Daoy (cell line): Measurements from ENCODE around the gene FOXP1. TPM values are rescaled to one million over a fixed set of nuclear protein-coding genes. Genes with fewer than 3 reads are reported as not detected.
"Not testable (repeated sequence)": the region's sequence is repeated elsewhere in the genome, so short reads cannot be mapped to it uniquely, and the experiment has no call there.

Experiments
- DNase-seq: peaks from one replicate; pipeline ENCODE4 v3.0.0-alpha.2; 2015; ENCODE audit warnings: low read depth
- total RNA-seq: library from RNA; depleted of rRNA; stranded (reverse); fragments of >200 nt; shearing (Covaris generic); gene quantifications from 2 replicates; pipeline ENCODE4 v1.2.3, GENCODE V29; 2014

FOXP1 gene
- total RNA-seq, 1 experiment from 2014 or later, result 42.6 TPM

DNA sequence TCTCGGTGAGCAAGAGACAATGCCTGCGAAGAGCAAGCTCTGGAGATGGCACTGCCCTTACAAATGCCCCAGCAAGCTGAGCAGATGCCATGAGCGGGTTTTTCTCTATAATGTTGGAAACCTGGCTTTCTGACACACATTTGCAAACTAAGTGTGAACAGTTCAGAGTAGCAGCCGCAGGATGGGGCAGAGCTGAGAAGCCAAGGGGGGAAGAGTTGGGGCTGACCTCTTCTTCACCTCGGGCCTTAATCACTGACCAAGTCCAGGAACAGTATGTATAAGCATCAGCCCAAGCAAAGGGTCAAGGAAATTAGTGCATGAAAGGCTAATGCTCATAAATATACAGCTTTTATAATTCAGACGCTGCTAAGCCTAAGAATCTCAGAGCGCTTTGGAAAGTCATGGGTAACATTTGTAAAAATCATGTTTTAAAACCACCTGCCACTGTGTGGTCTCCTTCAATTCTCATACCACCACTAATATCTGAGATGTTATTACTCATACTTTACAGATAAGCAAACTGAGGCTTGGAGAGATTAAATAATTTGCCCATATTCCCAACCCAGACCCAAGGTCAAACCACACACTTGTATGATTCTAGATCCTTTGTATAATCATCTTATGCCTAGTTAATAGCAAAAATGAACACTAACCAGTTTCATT, 603.4 kb downstream of the FOXP1 start:
- DNase-seq, result no peak

DNA sequence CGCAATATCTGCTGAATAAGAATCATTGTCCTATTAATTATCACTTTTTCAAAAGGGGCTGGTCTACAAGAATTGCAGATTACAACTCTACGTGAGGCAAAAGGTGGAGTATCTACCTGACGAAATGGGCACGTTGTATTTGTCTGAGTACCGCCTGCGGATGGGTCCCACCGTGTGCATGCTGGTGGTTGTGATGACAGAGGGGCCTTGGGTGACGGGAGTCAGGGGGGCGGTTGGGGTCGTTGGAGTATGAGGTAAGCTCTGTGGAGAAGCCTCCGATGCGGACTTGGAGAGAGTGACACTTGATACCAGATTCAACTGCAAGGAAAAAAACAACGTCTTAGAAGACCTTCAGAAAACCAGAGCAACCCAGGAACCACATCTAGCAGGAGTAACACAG, 605.8 kb downstream of the FOXP1 start:
- no peak for DNase-seq

DNA sequence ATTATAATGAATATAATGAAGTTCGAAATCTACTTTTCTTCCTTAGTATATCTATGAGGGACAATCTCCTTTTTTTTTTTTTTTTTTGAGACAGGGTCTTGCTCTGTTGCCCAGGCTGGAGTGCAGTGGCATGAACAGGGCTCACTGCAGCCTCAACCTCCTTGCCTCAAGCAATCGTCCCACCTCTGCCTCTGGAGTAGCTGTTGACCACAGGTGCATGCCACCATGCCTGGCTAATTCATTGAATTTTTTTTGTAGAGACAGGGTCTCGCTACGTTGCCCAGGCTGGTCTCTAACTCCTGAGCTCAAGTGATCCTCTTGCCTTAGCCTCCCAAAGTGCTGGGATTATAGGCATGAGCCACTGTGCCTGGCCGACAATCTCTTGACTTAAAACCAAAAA, 607.5 kb downstream of the FOXP1 start:
- not testable (repeated sequence) for DNase-seq

DNA sequence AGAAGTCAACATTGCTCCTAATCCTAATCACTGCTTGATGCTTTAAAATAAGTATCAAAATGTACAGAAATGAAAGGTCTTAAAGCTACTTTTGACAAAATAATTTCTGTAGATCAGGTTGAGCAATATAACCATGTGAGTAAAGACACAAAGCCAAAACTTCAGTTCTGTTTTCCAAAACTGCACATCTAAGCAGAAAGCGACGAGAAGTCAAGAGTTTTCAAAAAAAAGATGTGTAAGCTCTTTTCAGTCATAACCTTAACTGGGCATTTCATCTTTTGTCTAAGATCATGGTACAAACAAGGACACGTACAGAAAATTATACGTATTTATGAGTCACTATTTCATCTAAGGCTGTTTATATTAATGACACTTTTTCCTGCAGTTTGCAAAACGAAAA, 608.8 kb downstream of the FOXP1 start:
- no peak for DNase-seq

DNA sequence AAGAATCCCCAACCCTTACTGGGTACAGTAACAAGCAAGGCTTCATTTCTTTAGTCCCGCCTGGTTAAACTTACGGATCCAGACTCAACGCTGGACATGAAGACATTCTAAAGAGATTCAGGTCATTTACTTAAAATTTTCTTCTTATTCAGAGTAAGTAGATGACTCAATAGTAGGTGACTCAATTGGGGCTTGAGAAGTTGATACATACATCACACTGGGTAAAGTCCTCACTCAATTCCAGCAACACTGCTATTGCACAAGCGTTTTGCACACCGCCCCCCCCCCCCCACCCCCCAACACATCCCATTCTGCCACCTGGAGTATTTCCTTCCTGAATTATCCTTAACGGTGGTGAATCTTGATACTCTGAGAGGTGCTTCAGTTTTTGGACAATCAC, 610.0 kb downstream of the FOXP1 start:
- no peak for DNase-seq

DNA sequence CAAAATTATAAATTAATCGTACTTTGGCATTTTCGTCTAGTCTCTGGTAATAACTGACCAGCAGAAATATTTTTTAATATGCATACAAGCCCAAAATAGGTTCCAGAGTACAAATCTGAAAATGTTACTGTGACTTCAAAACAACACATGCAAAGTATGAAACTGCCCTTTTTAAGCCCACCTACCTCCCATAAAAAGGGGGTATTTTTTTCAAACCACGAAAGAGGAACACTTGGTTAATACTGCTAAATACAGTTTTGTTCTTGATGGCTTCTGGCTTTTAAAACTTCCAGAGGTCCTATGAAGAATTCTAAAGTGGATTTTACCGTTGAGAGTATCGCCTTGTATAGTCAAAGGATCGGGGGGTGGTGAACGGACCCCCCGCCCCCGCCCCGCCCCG, 610.7 kb downstream of the FOXP1 start:
- no peak for DNase-seq

DNA sequence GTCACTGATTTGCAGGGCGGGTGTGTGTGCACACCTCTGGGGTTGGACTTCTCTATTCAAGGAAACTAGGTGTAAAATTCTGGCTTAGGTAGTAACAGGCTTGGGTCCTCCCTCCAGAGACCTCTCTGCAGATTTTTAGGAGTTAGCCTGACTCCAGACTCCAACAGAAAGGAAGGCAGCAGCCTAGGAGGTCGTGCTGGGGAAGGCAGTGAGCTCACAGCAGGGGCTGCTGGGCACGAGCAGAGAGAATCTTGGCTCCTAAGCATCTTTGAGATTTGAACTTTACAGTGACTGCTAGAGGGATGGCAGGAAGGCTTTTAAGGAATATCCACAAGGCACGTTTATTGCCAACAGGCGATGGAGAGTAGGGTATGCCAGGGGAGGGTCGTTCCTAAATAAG, 612.6 kb downstream of the FOXP1 start:
- no peak for DNase-seq

DNA sequence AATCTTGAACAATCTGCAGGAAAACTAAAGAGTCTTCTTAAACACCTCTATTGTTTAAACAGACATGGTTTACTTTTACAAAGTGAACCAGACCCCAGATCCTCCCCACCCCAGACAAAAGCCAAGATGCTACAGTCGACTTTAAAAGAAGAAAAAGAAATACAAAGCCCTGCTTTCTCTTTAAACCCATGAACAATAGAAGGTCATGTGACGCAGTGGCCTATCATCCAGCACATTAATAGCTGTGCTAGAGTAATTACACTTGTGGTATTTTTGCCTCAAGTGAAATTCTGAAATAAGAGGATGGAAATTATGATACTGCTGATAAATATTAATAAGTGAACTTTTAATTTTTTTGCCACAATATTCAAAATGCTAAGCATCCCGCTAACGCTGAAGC, 613.4 kb downstream of the FOXP1 start:
- no peak for DNase-seq

DNA sequence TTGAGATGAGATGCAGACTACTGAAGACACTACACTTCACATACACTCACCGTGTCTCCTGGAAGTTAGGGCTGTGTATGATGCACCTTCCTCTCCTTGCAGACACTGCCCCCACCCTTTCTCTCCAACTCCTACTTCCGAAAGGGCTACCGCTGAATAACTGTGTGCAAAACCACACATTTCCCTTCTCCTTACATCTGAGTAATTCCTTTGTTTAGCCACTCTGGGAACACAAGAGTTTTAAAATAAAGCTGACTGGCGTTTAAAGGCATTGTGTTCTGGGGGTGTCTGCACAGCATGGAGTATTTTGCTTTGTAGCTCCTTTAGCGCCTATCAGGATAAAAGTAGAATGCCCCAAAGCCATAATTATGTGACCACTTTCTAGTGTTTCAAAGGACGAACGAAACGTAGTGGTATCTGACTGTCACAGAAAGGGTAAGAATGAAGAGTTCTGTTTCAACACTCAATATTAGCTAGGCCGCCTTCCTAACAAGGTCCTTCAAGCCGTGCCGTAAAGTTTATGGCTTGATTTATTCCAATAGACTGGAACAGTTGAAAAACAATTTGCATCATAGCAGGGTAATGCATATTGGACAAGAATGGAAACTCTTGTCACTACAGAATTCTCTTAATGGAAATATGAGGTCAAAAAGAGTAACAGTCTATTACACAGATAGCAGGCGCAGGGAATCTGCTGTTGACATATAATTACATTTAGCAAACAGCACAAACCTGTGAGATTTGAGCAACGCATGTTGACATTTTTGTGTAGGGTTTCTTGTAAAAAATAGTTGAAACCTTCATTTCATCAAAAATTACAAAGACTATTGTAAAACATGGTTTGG, 619.9 kb downstream of the FOXP1 start:
- DNase-seq, result no peak

DNA sequence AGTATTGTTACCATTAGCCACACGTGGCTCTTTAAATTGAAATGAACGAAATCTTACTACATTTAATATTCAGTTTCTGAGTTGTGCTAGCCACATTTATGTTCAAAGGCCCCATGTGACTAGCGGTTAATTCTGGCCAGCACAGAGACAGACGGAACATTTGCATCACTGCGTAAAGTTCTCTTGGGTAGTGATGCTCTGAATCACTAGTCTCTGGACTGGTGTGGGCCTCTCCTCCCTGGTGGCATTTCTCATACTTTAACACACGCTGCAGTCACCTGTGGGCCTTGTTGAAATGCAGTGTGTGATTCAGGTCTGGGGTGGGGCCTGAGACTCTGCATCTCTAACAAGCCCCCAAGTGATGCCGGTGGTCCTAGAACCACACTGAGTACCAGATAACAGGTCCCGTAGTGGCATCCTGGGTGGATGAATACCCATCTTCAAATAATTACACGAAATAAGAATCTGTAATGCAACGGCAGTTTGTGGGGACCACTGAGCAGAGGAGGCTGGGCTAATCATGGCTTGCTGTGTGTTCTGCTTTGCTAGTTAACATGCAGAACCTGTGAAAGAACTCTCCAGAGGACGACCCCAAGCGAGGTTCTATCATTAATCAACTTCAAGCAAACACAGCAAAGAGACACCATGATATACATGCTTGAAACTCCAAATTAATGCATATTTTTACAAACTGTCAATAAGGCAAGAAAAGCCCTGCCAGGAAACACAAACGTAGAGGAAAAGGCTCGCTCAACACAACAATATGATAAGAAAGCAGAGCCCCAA, 623.8 kb downstream of the FOXP1 start:
- no peak for DNase-seq

DNA sequence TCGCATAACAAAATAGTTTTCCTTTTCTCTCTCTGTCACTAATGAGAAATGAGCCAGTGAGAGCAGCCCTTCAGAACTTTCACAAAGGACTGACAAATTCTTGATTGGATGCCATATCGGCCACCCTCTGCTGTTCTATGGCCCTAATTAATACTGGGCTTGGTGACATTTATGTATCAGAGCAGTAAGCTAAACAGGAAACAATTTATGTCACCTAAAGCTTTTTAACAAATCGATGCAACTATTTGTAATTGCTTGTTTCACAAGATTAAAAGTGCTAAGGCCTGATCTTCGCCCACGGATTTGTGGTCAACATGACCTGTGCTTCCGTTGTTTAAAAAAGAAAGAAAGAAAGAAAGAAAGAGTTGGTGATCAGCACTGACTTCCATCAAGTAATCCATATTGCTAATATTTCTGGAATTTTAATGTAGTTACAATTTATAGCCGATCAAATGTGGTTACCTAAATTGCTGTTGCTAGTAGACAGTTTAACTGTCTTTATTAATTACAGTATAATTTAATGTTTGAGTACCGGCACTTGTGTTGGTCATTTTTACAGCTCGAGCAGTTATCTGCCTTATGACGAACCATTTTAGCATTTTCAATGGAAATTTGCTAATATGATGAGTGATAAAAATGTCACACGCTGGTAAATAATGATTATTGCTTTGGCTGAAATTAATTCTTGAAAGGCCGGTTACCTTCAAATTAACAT, 631.3 kb downstream of the FOXP1 start:
- DNase-seq, result no peak

DNA sequence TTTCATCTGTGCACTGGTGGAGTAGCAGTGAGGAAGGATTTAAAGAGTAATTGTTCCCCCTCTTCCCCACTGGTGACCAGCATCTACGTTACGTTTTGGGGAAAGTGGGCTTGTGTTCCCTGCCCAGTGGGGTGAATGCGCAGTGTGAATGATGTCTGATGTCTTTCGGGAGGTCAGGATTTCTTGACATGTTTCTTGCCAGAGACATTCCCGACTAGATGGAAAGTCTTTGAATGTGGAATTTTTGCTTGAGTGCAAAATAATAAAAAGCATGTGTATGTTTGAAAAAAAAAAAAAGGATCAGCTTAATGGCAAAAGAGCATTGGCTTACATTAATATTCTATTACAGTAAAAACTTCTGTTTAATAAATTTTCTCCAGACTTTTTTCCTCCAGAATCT, 632.2 kb downstream of the FOXP1 start:
- DNase-seq, result no peak

DNA sequence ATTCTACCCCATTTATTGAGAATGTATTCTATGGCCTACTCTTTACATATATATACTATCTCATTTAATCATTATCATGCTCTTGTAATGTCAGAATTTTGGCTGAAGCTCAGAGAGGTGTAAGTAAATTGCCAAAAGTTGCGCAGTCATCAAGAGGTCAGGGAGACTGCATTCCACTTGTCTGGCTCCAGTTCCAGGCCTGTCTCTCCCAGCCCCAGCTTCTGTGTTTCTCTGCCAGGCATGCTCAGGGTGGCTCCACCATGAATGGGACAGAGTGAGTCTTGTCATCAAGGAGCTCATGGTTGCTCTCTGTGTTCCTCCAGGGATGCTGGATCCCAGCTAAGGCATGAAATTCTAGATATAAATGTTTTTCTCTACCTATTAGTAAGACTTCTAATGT, 635.9 kb downstream of the FOXP1 start:
- DNase-seq, result no peak

DNA sequence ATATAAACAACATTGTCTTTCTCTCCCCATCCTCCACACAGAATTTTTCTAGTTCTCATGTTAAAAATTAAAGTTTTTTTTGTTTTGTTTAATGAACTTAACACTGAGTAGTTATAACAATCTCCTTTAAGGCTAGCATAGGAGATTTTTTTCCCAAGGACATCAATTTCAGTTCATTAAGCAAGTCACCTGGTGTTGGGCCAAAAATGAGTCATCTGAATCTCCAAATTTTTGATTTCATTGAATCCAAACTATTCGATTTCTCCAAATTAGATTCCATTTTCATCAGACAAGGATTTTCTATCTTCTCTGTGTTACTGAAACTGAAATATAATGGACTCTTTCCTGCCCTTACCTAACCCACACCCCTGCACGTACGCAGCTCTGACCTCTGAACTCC, 639.6 kb downstream of the FOXP1 start:
- DNase-seq, result no peak

DNA sequence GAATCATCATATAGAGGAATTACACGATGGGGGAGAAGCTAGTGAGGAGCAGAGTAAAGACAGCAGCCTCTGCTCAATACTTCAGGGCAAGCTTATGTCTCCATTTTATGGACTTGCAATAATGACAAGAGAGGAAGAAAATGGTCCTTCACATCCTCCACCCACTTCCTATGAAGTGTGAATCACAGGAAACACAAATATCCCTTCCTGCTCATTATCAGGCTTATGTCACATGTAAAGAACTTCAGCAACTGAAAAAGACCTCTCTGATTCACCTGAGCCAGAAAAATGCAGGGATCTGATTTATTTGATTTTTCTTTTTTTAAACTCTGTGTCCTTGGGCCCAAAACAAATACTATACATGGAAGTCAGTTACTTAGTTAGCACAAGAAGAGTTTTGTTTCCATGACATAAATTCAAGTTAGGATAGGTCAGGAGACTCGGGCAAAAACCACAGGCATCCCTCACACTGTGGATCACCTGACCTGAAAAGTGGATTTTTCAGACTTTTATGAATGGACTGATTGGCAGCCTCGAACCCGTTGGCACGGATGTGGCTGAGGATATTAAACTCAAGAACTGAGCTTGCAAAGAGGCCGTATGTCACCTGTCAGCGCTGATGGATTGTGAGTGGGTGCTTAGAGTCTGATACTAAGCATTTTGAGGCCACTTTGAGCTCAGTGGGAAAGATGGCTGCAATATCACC, 650.3 kb downstream of the FOXP1 start:
- peak; percentile 37 for DNase-seq

DNA sequence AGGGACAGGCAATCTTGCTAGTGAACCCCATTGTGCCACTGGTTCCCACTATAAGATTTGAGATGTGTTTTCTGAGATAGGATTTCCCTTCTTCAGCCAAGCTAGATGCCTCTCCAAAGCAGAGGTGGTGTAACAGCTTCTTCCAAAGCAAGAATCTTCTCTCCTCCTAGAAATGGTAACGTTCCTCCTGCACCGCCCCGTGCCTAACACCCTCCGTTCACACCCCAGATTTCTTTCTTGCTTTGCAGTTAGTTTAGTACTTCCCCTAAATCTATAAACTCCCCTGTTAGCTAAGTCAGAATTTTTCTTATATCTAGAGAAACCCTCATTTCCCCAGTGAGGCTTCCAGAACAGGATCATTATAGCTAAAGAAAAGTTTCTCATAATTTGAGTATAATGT, 653.5 kb downstream of the FOXP1 start:
- DNase-seq, result no peak

DNA sequence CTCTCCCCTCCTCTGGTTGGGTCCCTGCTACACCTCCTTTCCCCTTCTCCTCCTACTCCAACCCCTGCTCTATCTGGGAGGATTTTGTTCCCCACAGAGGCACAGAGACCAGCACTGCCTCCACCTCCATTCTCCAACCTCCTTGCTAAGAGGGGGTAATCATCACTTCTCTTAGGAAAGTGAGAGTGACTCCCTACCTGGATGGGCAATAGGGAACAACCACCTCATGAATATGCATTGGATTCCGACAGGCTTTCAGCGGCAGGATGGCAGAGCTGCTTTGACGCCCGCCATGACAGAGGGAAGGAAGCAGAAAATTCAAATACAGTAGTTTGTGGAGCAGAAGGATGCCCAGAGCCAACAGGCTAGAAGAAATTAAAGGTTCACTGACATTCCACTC, 656.3 kb downstream of the FOXP1 start:
- no peak for DNase-seq

DNA sequence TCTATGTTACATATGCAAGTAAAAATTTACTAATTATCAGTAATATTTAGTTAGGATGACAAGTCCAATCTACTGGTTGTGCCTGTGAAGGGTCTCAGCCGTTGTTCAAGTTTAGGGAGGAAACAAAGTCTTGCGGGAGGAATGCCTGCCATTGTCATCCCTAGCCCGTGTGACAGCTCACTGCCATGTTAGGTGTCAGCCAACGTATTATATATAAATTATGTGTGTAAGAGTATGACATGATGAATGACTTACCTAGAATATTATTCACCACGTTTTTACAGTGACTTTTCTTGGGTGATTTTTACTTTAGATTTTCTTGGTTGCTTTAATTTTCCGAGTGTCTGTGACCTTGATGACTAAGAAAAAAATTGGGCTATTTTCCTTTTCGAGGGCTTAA, 656.7 kb downstream of the FOXP1 start:
- no peak for DNase-seq

DNA sequence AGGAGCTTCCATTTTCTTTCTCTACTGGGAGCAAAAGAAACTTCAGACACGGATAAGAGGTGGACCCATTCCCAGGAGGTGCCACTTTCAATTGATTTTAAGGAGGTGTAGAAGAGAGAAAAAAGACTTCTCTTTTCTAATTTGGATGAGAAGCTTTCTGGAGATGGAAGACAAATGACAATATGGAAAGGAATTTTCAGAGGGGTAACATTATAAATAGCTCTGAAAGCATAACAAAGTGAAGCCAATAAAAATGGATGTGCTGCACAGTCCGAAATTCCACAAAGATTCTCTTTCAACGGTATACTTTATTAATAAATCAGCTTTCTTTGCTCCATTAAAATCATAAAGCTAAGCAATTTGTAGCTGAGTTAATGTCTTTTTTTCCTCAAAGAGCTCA, 663.9 kb downstream of the FOXP1 start:
- no peak for DNase-seq

DNA sequence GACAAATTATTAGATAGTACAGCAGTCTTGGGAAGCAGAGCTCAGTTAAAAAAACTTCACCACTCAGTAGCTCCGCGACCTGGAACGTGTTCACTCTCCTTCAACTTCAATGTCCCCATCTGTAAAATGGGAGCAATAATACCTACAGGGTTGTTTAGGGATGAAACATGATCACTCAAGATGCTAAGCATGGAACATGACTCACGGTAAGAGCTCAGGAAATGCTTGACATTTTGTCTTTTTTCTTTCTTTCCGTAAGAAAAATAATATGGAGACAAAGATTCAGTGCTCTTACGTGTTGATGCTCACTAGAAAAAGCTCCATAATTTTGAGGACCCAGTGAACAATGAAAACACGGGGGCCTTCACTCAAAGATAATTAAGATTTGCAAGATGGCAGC, 664.4 kb downstream of the FOXP1 start:
- no peak for DNase-seq

DNA sequence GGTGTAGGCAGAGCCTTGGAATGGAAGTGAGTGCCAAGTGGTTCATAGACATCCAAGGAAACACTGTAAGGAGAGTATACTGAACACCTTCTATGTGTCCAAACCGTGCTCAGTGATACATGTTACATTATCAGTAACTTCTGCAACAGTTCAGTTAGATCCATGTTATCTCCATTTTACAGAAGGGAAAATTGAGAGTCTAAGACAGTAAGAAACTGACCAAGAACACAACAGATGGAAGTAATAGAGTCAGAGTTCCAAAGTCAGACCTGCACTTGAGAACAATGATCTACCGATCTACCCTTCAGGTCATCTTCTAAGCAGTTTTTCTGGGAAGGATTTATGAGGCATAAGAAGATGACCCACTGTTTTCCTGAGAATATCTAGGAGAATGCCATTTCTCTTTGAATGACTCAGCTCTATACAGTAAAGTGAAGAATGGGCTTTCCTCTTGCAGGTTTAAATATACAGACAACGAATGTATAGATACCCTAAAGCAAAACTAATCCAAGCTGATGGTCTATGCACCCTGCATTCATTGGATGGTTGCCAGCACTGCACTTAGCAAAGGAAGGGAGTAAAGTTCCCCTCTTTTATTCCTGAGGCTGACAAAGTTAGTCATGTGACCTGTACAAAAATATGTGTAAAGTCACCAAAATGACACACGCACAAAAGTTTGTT, 667.0 kb downstream of the FOXP1 start:
- DNase-seq, result peak; percentile 8
